Activated CD4-positive, CD25-positive, alpha-beta regulatory T cell treated with anti-CD3 and anti-CD28 coated beads, Interleukin-2, amount 50 U/mL, for 72 hours (primary cell): Measurements from ENCODE around the gene BTN1A1.
"Not testable (repeated sequence)": the region's sequence is repeated elsewhere in the genome, so short reads cannot be mapped to it uniquely, and the experiment has no call there.

Experiments
- DNase-seq: peaks from one replicate; pipeline ENCODE4 v3.0.0; 2021

The BTN1A1 gene

DNA sequence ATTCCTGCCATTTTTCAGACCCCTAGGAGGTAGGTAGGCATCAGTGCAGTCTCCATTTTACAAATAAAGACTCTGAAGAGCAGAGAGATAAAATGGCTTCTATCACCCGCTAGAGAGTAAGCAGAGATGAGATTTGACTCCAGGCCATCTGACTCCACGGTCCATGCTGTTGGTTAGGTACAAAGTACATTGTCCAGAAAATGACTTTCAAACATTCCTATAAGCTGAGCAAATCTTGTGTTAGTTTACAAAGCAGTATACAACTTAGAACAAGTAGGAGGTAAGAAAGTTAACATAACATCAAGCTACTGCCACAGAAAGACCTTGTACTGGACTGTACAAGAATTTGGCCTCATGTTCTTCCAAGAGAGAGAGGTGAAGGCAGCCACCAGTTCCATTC is 14.9 kb downstream of the BTN1A1 start:
- DNase-seq: no peak

DNA sequence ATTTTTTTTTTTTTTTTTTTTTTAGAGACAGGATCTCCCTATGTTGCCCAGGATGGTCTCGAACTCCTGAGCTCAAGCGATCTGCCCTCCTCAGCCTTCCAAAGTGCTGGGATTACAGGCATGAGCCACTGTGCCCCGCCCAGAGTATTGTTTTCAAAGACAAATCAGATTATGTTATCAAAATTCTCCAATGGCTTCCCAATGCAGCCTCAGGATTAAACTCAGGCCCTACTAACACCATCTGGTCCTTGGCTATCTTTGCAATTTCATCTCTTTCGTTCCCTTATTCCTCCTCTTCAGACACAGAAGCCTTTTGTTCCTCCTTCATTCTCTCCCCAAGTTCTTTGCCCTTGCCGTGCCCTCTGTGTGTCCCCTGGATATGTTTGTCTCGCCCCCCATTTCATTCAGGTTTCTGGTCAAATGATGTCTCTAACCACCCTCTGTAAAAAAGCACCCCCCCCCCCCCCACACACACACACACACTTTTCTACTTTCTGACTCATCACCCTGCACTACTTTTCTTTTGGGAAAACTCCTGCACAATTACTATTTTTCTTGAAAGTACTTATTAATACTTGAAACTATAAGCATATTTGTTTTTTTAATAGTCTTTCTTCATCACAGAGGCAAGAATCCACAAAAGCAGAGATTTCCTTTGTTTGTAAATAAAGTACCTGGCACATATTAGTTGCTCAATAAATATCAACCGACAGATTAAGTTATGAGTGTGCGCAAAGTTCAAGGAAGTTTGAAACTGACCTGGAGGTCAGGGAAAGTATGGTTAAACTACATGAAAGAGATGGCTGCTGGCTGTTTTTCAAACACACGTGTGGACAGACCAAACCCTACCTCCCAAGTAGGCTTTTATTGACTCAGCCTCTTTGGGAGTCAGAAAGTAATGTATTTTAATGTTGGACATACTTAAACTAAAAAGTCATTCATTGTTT is 16.7 kb downstream of the BTN1A1 start:
- no peak for DNase-seq

DNA sequence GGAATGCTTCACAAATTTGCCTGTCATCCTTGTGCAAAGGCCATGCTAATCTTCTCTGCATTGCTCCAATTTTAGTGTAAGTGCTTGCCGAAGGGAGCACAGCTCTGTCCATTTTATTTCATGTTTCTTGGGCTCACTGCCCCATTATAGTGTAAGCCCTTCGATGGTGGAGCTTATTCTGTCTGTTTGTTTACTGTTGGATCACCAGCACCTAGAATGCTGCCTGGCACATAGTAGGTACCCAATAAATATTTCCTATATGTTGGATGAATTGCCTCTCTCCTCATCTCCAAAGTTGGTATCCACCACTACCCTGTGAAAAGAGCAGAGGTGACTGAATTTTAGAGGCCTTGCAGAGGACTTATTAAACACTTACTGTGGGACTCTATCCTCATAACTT is 19.3 kb downstream of the BTN1A1 start:
- no peak for DNase-seq

DNA sequence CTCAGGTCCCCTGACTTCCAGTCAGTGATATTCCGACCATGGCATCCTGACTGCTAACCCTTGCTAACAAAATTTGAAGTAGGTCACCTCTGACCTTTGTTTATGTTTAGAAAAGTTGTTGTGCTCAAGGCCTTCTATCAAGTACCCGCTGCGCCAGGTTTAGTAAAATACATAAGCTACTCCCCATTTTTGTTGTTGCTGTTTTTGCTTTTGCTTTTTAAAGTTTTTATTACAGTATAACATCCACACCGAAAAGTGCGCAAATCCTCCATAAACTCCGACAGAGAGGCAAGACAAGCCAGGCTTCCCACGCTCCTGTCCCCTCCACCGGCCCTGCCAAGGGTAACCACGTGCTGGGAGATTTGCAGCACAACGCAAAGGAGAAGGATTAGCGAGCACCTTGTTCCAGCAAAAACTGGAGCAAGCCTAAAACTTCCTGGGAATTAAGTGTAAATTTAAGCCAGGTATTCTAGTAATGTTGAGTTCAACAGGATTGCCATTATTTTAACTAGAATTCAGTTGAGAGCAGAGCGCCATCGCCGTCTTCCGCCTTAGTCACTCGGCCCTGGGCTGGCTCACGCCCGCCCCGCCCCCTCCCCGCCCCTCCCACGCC is 20.2 kb downstream of the BTN1A1 start:
- peak; percentile 40 for DNase-seq

DNA sequence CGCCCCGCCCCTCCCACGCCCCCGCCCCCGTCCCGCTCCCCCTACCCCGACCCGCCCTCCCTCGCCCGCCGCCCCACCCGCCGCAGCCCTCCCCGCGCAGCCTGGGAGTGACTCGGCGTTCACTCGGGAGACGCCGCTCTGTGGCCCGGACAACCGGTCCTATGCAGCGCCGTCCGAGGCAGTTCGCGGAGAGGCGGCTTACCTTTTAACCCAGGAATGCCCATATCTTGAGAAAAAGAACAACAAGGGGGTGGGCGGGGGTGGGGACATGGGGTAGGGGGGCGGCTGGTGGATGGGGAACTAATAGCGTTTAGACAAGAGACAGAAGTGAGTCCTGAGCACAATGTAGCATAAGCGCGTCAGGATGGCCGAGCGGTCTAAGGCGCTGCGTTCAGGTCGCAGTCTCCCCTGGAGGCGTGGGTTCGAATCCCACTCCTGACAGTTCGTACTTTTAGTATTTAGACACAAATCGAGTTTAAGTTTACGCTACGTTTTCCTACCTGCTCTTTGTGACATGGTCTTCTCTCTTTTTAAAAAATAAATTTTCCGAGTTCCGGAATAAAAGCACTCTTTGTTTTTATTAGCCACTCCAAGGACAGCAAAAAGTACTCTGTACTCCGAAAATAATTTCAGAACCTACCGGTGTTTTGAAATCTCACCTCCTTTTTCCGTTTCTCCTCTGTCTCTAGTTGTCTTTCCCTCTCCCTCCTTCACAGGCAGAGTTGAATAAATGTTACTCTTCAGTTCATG is 20.9 kb downstream of the BTN1A1 start:
- peak; percentile 82 for DNase-seq

DNA sequence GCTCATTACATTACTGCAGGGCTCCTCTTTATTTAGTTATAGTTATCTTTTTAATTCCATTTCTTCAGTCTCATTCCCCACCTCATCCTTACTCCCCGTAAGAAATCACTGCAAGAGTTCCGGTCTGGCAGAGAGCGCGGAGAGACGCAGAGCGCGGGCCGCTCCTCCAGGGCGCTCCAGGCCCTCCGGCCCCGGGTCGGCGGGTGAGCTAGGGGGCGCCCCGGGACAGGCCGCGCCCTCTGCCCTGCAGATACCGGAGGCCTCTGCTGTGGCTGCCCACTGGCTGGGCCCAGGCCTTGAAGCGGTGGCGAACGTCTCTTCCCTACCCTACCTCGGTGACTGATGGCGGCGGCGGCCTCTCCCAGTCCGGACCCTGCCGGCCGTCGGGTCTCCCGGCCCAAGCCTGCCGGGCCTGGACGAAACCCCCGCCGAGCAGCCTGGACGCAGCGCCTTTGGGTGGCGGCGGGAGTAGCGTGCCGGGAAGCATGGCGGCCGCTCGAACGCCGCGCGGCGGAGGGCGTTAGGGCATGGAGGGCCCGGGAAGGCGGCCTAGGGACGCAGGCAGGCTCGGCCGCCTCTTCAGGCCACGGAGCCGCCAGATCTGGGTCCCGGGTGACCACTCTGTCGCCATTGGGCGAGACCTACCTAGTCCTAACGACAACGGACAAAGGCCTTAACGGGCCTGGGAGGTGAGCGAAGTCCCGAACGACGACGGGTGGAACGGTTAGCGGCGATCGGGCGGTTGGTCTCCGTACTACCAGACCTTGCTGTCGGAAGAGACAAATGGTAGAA is 21.7 kb downstream of the BTN1A1 start:
- DNase-seq: peak; percentile 84

DNA sequence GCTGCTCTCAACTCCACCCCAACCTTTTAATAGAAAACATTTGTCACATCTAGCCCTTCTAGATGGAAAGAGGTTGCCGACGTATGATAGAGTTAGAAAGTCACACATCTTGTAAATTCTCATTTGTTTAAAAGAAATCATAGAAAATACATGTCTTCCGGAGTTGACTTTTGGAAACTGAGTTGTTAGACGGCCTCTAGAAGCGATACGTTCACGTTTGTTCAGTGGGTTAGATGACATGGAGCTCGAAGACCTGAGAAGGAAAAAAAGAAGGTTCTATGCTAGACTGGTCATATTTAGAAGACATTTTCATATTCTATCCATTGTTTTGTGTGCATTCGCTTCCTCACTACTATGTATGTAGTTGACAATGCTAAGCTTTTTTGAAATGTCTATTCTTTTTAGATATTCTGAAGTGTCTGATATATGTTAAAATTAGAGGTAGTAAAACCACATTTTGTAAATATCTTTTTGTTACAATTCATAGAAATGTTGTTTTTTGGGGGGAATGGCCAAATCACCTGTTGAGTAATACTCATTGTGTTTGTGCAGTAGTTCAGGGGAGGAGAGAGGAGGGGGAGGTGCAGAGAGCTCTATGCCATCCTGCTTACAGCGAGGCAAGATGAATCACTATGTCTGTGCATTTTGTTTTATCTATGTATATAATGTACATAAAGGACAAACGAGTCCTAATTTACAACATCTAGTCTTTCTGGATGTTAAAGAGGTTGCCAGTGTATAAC is 22.6 kb downstream of the BTN1A1 start:
- not testable (repeated sequence) for DNase-seq

DNA sequence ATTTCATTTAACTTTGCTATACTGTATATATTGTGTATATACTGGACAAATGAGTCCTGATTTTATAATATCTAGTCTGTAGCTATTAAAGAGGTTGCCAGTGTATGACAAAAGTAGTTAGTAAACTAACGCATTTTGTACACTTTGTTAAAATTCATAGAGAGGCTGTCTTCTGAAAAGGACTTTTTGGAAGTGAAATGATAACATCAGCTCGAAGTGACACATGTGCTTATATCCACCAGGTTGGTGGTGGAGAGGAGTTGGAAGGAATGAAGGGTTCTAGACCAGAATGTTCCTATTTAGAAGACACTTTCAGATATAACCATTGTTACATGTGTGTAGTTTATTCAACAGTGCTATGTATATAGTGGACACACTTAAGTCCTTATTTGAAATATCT is 24.2 kb downstream of the BTN1A1 start:
- not testable (repeated sequence) for DNase-seq

DNA sequence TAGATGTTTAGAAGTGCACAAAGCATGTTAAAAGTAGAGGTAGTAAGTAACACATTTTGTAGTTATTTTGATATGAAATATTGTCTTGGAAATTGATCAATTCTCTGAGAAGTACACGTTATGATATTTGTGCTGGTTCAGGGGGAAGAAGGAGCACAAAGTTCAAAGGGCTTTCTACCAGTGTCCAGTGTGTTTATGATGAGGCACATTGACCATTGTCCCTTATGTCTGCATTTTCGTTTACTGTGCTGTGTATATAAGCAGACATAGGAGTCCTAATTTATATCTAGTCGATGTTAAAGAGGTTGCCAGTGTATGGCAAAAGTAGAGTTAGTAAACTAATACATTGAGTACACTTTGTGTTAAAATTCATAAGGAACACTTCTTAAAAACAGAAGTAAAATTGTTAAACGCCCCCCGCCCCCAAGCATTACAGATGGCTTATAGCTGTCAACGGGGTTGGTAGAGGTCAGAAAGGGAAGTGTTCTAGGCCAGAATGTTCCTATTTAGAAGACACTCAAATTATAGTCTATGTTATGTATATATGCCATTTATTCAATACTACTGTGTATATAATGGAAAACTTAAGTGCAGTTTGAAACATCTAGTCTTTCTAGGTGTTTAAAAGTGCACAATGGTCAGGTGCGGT is 24.7 kb downstream of the BTN1A1 start:
- DNase-seq: no peak

DNA sequence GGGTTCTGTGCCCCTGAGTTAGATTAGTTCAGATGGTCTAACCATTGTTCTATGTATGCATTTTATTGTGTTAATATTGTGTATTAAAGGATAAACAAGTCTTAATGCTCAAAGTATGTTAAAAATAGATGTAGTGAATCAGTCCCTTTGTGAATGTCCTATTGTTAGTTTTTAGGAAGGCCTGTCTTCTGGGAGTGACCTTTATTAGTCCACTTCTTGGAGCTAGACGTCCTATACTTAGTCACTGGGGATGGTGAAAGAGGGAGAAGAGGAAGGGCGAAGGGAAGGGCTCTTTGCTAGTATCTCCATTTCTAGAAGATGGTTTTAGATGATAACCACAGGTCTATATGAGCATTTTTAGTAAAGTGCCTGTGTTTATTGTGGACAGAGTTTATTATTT is 25.7 kb downstream of the BTN1A1 start:
- DNase-seq: no peak

DNA sequence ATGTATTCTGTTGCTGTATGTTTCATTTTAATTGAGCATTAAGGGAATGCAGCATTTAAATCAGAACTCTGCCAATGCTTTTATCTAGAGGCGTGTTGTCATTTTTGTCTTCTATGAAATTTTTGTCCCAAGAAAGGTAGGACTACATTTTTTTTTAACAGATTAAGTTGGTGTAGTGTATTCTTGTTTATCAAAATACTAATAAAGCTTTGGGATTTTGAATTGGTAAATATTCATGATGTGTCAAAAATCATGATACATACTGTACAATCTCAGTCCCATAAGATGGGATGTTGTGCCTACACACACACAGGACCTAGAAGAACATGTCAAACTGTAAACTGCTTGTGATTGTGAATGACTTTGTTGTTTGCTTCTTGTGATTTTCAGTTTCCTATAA is 26.8 kb downstream of the BTN1A1 start:
- no peak for DNase-seq

DNA sequence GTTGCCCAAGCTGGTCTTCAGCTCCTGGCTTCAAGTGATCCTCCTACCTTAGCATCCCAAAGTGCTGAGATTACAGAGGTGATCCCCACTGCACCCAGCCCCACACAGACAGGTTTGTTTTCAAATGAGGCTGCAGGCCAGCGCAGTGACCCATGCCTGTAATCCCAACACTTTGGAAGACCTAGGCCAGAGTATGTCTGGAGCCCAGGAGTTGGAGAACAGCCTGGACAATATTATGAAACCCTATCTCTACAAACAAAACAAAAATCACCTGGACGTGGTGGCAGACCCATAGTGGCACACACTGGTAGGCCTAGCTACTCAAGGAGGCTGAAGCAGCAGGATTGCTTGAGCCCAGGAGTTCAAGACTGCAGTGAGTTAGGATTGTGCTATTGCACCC is 30.1 kb downstream of the BTN1A1 start:
- DNase-seq: no peak

DNA sequence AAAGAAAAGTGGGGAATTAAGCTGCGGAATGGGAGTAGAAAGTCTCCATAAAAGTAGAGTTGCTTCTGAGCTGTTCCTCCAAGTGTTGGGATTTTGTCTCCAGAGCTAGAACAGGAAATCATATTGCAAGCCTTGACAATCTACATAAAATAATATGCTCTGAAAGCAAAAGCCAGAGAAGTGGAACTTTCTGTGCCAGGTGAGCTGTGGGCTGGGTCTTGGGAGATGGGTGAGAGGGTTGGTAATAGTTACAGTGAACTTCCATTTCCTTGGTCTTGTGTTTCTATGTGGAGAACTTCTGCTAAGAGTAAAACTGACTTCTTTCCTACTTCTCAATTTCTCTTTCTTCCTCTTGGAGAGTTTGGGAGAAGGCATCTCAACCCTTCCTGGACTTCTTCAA is 31.8 kb downstream of the BTN1A1 start:
- no peak for DNase-seq

DNA sequence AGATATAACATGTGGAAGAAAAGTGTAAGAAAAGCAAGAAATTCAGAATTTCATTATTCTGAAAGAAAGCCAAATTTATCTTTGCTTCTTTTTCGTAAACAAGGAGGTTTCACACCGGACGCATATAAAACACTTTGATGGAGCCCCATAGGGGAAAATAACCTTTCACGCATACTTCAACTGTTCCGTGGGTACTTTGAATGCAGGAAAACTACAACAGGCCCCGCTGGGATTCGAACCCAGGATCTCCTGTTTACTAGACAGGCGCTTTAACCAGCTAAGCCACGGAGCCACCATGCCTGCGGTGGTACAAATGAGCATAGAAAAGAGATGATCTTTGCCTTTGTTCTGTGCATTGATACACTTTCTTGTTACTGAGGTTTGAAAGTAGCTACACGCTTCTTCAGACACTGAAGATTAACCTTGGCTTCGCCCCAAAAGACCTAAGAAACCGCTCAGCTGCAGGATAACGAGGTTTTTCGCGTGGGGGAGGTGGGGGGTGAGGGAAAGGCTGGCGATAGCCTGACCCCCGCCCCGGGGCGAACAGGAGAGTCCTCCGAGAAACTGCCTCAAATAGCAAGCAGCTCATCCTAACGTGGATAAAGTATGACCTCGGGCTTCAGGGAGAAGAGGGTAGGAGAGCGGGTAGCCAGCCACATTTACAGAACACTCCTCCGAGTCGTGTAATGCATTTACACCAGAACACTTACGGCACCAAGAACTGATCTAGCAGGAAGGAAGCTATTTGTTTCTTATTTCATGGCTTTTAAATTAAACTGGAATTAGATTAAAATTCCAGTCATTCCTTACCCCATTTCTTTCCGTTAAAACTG is 32.8 kb downstream of the BTN1A1 start:
- peak; percentile 88 for DNase-seq

DNA sequence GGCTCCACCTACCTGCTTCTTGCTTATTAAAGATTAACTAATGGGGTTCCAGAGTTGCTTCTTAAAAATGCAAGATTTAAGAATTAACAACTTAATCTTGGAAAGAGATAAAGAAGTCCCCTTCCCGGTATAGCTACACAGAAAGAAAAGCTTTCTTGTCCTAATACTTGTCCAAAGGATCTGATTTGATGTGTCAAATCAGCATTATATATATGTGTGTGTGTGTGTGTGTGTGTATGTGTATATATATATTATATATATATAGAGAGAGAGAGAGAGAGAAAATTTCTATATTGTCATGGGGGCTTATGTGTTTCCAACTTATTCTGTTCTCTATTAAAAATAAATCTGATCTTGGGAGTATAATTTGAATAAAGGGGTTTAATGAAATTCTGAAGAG is 33.4 kb downstream of the BTN1A1 start:
- DNase-seq: no peak

DNA sequence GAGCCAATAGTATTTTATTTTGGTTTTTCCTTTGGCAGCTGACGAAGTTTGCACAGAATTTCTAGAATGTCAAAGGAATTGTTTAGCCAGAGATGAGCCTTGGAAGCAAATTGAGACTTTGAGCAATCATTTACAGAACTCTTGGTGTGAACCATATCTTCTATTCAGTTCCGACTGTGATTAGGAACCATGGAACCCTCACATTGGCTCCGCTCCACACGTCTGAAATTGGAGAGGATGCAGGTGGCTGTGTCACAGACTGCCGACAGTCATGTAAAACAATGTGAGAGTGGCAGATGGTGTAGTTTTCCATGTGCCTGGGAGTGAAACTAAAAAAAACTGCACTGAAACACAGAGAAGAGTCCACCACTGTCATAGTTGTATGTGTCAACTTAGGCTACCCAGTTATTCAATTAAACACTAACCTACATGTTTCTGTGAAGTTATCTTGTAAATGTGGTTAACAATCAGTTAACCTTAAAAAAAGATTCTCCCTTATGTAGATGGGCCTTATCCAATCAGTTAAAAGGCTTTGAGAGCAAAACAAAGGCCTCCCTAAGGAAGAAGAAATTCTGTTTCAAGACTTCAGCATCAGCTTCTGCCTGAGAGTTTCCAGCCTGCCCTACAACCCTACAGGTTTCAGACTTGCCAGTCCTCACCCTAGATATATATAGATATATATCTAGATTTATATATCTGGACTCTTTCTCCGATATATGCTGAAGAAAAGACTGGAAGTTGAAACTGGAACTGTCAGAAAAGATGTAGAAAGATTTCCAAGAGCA is 34.8 kb downstream of the BTN1A1 start:
- no peak for DNase-seq

DNA sequence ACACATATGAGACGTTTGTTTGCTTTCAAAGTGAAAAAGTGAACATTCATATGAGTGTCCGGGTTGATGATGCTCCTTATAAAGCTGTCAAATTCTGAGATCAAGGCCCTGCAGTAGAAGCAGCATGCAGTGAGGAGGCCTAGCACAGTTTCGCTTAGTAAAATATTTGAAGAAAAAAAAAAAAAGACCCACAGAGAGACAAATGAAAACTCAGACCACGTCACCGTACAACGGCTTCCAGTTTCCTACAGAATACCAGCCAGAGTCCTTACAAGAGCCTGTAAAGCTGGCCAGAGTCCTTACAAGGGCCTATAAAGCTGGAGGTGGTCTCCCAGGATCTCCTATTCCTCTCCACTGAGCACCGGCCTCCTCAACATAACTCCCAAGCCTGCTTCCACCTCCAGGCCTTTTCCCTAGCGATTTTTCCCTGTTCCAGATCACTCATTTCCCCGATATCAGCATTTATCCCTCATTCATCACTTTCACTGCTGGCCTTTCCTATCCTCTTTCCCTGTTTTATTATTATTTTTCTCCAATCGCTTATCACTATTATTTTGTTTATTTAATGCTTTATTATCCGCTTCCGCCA is 36.6 kb downstream of the BTN1A1 start:
- no peak for DNase-seq

DNA sequence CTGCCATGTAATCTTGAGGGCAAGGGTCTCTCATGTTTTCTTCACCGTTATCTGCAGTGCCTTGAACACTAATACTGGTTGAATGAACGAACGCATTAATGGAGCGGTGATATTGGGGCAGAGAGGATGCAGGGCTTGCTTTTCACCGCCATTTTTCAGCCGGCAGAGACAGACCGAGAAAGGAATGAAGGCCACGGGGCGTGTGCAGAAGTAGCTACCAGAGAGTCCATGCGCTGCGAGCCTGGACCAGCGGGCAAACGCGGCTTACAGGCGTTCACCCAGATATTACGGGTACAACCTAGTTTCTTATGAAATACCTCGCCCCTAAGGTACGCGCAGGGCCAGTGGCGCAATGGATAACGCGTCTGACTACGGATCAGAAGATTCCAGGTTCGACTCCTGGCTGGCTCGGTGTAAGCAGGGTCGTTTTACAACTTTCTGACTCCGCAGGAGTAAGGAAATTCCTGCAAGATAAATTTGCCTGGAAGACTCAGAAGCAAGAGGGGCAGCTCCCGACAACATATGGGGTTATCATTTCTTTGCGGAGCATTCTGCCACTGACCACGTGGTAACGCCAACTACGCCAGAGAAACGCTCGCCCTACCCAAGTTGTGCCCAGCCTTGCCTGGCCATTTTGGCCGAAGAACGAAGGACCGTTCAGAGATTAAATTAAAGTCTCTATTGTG is 37.2 kb downstream of the BTN1A1 start:
- peak; percentile 87 for DNase-seq
